HEK293T (cell line): ENCODE results near the gene DLK2.

ENCODE experiments used
- SP1 ChIP-seq: fragments of 450-650 bp; IDR thresholded peaks from 2 replicates; pipeline ENCODE4 v1.6.1; 2017
- SUZ12 ChIP-seq: fragments of 450-650 bp; IDR thresholded peaks from 2 replicates; pipeline ENCODE4 v1.6.1; 2016; ENCODE audit warnings: mild to moderate bottlenecking

GRCh38 chr6:43493230-43493629 is 37.9 kb upstream of the DLK2 start:
- TF ChIP-seq SP1 (no peak), SUZ12 (no peak)
